ENCODE results near the gene BCL2L1.
A peak's percentile ranks its signal among the peaks of the same experiment; 100 is the strongest.
"Not testable (repeated sequence)": the region's sequence is repeated elsewhere in the genome, so short reads cannot be mapped to it uniquely, and the experiment has no call there.

BCL2L1 gene

DNA sequence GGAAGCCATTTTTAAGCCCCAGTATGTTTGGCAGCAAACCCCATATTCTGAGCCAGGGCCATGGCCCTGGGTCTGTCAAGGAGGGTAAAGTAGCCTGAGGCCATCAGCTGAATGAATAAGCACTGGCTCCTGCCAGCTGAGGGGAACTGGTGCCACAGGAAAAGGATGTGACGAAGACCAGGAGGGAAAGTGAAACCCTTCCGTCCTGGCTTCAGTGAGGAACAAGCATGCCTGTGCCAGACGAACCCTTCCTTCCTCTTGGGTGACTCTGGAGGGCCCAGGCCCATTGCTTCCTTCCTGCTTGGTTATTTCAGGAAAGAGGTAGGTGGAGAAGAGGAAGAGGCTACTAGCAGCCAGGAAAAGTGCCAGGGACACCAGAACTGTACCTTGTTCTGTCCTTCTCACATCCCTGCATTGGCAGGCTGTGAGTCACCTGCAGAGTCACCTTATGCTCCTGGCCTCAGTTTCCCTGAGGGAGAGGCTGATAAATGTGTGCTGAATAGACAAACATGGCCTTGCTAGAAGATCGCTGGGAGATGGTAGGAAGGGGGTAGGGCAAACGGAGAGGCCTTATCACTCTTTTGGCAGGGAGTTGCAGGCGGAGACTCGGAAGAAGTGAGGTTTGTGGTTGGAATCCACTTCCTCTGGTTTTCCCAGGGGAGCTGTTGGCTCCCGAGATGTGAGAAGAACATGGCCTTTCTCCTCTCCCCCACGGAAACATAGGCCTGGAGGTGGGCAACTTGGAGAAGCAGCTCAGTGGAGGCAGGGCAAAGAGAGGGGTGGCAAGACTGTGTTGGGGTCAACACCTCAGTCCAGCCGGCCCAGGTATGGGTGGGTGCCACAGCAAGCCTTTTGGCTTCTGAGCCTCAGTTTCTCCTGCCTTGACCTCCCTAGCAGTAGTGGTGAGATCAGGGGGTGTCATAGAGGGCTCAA, 47.5 kb downstream of the BCL2L1 start:
- DNase-seq (ENCODE audit: low read depth) = no peak

- DNase-seq (ENCODE audit: low read depth) = no peak
Measured at GRCh38 chr20:31673943-31674463, 48.7 kb downstream of the BCL2L1 start.

DNA sequence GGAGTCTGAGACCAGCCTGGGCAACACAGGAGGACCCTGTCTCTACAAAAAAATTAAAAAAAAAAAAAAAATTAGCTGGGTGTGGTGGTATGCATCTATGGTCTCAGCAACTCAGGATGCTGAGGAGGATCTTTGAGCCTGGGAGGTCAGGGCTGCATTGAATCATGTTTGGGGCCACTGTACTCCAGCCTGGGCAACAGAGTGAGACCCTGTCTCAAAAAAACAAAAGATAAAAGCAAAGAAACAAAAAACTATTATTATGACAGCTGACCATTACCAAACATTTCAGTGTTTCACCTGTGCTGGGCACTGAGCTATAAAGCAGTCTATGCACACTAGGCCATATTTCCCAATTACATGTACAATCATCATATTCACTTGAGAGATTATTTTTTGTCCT, 49.2 kb downstream of the BCL2L1 start:
- no peak for DNase-seq (ENCODE audit: low read depth)

DNA sequence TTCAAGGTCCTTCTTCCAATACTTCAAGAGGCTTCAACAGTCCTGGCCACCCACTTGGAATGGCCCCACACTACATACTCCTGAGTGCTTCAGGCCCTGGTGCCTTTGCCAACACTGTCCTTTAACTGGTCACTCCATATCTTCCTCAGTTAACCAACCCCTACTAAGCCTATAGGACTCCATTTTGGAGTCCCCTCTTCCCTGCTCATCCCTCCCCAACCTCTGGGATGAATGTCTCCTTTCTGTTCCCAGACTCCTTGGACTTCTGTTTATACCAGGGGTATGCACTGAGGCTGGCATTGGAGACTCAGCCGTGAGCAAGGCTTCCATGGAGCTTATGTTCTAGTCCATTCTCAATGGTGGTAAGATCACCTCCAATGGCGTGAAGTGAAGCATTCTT, 51.3 kb downstream of the BCL2L1 start:
- DNase-seq (ENCODE audit: low read depth) = no peak

DNA sequence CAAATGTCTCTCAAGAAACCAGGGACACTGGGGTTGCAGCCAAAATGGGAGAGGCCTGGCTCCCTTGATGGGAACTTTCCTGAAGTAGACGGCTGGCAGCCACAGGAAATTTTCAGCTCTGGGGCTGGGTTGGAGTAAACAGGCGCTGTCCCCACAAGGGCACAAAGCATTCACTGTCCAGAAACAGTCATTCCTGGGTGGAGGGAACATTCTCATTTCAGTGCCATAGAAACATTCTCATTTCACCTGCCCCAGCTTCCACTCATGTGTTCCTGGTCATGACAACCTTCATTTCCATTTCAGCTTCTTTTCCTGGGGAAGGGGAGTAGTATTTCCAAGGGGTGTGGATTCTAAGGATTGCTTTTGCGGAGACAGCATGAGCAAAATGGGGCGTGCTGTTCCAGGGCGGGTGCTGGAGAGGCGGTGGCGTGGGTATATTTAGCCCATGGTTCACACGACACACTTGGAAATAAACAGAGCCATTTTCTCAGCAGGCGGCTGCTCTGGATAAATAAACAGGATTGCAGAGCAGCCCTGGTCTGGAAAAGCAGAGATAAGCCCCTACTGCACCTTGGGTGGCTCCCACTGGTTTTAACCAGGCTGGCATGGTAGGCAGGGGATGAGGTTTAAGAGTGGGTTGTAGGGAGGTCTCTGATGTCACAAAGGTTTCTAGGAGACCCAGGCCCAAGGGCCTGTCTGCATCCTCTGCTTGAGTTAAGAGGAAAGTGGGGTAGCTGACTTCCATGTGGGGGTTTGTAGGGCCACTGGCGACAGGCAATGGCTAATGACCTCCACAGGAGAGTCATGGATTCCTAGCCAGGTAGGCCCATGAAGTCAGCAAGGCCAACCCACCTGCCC, 52.1 kb downstream of the BCL2L1 start:
- no peak for DNase-seq (ENCODE audit: low read depth)

DNA sequence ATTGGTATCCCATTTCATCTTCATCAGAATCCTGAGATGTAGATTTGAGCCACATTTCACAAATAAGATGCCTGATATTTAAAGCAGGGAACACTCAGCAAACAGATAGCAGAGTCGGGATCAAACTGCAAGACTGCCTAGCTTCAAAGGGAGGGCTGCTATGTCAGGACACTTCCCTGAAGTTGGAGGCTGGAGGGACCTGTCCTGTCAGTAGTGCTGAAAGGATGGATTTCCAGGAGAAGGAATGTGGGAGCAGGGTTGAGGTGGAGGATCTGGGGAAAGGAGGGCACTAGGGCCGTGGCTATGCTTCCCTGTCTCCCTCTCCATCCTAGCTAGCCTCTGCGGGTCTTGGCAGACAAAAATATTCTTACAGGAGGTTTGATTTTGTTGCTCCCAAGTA, 52.8 kb downstream of the BCL2L1 start:
- no peak for DNase-seq (ENCODE audit: low read depth)

DNA sequence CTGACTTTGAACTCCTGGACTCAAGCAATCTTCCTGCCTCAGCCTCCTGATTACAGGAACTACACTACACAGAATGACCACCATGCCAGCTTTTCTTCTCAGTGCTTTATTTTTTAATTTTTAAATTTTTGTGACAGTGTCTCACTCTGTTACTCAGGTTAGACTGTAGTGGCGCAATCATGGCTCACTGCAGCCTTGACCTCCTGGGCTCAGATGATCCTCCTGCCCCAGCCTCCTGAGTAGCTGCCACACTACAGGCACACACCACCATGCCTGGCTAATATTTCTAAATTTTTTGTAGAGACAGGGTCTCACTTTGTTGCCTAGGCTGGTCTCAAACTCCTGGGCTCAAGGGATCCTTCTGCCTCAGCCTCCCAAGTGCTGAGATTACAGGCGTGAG, 53.7 kb downstream of the BCL2L1 start:
- not testable (repeated sequence) for DNase-seq (ENCODE audit: low read depth)

DNA sequence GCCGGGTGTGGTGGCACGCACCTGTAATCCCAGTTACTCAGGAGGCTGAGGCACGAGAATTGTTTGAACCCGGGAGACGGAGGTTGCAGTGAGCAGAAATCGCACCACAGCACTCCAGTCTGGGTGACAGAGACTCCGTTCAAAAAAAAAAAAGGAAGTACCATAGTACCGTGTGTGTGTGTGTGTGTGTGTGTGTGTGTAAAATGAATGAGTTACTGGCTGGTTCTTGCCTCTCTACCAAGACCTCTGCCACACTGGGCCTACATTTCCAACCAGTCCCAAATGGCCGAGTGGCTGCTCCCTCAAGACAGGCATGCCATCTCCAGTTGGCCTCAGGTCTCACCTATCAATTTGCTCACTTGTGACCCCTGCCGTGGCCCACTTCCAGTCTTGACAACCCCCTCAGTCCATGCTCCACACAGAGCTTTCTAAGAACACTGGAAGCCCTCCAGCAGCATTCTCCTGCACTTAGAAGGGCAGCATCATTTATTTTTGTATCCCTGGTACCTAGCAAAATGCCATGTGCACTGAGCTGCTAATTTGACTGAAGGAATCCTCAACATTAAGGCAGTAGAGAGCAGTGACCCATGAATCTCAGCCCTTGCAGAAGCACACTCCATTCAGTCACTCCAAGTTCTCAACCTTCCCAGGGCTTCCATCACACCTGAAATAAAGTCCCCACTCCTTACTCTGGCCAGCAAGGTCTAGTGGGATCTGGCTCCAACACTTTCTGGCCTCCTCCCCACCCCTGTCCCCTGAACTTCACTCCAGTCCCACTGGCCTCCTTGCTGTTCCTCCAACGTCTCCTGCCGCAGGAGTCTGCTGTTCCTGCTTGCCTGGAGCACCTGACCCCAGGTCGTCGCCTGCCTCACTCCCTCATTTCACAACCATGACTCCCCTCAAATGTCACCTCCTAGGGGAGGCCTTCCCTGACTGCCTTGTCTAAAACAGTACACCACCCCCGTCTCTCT, 55.1 kb downstream of the BCL2L1 start:
- no peak for DNase-seq (ENCODE audit: low read depth)

GRCh38 chr20:31666258-31667042, 56.2 kb downstream of the BCL2L1 start:
- no peak for DNase-seq (ENCODE audit: low read depth)

- DNase-seq (ENCODE audit: low read depth) = no peak
Measured at GRCh38 chr20:31665753-31666152, 56.9 kb downstream of the BCL2L1 start.

DNA sequence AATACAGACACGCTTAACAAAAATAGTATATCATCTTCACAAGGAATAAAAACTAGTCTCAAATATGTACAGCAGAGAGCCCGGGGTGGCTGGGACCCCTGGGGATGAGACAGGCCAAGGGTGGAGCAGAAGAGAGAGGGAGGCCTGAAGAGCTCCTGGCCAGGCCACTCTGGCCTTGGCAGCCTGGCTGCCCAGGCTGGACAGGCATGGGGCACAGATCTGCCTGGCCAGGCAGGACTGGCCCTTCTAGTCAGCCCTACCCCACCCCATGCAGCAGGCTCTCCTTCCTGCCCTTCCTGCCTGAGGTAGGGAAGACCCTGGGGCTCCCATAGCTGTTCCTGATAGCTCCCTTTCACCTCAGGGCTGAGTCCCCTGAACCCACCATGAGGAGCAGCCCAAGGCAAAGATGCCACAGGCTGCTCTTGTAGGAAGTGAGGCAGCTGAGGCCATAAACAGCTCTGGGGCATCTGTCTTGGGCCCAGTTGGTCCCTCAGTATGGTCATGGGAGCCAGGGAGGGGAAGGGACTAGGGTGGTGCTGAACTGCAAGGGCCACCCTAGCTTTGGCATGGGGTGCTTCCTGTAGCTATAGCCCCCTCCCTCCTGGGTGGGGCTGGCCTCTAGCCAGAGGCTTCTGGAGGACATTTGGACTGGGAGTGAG, 57.8 kb downstream of the BCL2L1 start:
- no peak for DNase-seq (ENCODE audit: low read depth)

GRCh38 chr20:31663838-31664695, 58.6 kb downstream of the BCL2L1 start:
- DNase-seq (ENCODE audit: low read depth) = no peak

DNA sequence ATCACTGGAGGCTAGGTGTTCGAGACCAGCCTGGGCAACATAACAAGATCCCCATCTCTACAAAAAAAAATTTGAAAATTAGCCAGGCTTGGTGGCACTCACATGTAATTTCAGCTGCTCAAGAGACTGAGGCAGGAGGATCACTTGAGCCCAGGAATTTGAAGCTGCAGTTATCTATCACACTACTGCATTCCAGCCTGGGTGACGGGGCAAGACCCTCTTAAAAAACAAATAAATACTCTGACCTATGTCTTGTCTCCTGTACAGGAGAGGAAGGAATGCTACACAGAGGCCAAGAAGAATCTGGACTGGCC, 59.2 kb downstream of the BCL2L1 start:
- no peak for DNase-seq (ENCODE audit: low read depth)

DNA sequence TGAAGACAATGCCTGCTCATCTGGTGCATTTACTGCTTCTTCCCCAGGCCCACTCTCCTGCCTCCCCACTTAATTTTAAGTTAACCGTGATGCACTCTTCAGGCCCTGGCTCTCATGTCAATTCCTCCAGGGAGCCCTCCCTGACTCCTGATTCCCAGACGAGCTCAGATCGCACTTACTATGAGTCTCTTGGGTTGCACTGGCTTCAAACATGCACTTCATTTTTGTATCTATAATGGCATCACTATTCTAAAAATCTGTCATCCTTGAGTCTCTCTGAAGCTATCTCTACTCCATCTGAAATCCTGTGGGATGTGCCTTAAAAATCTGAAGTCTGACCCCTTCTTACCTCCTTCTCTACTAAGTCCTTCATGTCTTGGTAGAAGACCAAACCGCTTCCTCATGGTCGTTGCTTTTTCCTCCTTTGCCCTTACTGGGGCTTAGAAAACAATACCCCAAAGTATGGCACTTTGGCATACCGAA, 60.3 kb downstream of the BCL2L1 start:
- DNase-seq (ENCODE audit: low read depth) = no peak

GRCh38 chr20:31661625-31662371, 60.9 kb downstream of the BCL2L1 start:
- DNase-seq (ENCODE audit: low read depth) = peak; percentile 54

GRCh38 chr20:31654534-31654933, 68.1 kb downstream of the BCL2L1 start:
- no peak for DNase-seq (ENCODE audit: low read depth)

DNA sequence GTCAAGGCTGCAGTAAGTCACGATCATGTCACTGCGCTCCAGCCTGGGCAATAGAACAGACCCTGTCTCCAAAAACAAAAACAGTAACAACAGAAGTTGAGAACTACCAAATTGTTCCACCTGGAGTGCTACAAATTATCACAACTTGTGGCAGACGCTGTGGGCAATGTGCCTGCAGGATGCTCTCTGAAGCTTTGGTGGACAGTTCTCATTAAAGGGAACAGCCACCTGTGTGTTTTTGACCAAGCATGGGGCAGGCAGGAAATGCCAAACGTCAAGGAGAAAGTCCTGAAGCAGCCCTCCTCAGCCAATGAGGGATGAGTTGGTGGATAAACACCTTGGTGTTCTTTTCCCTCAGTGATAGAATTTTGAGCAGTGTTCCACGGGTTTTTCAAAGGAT, 69.1 kb downstream of the BCL2L1 start:
- DNase-seq (ENCODE audit: low read depth) = no peak

DNA sequence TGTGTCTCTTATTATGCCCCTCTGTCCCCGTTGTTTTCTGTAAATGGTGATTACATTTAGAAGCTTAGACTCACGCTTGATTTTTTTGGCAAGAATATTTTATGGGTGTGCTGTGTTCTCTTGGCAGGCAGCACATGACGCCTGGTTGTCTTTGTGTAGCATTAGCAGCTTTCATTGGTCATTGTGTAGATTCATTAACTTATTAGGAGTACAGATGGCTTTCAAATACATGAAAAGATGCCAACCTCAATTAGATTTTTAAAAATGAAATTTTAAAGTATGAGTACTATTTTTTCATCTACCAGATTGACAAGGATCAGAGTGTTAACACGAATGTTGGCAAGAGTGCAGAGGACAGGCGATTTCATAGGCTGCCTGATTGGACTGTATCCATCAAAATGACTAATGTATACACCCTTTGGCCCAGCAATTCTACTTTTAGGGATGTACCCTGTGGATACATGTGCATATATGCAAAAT, 69.7 kb downstream of the BCL2L1 start:
- no peak for DNase-seq (ENCODE audit: low read depth)
